H1 (cell line): Measurements from ENCODE around the gene COL25A1. TPM values are rescaled to one million over a fixed set of nuclear protein-coding genes. Genes with fewer than 3 reads are reported as not detected.

Source experiments
- BRCA1 ChIP-seq: IDR thresholded peaks from 2 replicates; pipeline ENCODE4 v1.6.1; 2012; ENCODE audit warnings: low read depth, low read length, improper control_type of control experiment
- CBX8 ChIP-seq: fragments of 300-800, 300-1000 bp; sonication (generic); IDR thresholded peaks from 2 replicates; pipeline ENCODE4 v1.7.1; 2016; ENCODE audit warnings: low read depth, low read length, borderline replicate concordance
- CHD7 ChIP-seq: fragments of 300-600 bp; sonication (generic); IDR thresholded peaks from 2 replicates; pipeline ENCODE4 v1.7.1; 2012; ENCODE audit warnings: low read length, moderate library complexity, mild to moderate bottlenecking, inconsistent platforms; ENCODE audit not compliant: insufficient replicate concordance
- GTF2F1 ChIP-seq: IDR thresholded peaks from 2 replicates; pipeline ENCODE4 v1.6.1; 2012; ENCODE audit warnings: low read depth, low read length, improper control_type of control experiment, borderline replicate concordance
- KDM1A ChIP-seq: fragments of 200-600, 300-600 bp; sonication (generic); IDR thresholded peaks from 2 replicates; pipeline ENCODE4 v1.7.1; 2016; ENCODE audit warnings: mild to moderate bottlenecking, low read length, borderline replicate concordance
- YY1 ChIP-seq: IDR thresholded peaks from 2 replicates; pipeline ENCODE4 v1.6.1; 2011; ENCODE audit warnings: low read depth, mild to moderate bottlenecking, low read length
- ZNF274 ChIP-seq: IDR thresholded peaks from 2 replicates; pipeline ENCODE4 v1.7.0; 2012; ENCODE audit warnings: low read length, borderline replicate concordance; ENCODE audit errors: extremely low read depth
- polyA plus RNA-seq, 7 experiments: library from polyadenylated mRNA; depleted of rRNA in 3 of 7; stranded (reverse) in 5 of 7; unstranded in 2 of 7; fragments of >200 nt in 5 of 7; fragments of 200-250 nt in 2 of 7; gene quantifications; 1 replicate in 5 of 7; 2 replicates in 1 of 7; 4 replicates in 1 of 7; pipeline versions ENCODE4 v1.2.1 to v1.2.3, GENCODE V29; 2011 to 2013; ENCODE audit warnings: missing spikeins in 2 of 7, mixed read lengths in 2 of 7
- total RNA-seq: library from RNA; stranded (reverse); fragmentation: NEBNext Ultra II Directional; extraction: Animal tissue kit (Norgen Biotek cat#: 25700); gene quantifications from 2 replicates; pipeline ENCODE4 v1.2.1, GENCODE V29; 2021

Gene COL25A1
- total and polyA plus RNA-seq, 2 of the 8 experiments (the other 6 are each of a cell fraction or from before 2014, with no cell fraction given): 1.1 to 8.3 TPM

- TF ChIP-seq CHD7 (no peak), YY1 (no peak), KDM1A (no peak), GTF2F1 (no peak), CBX8 (no peak), BRCA1 (no peak), ZNF274 (no peak)
- TF ChIP-seq, all 59 proteins: peak for 0
Observed at GRCh38 chr4:109051054-109051453, 251.4 kb downstream of the COL25A1 start (continued).
